Subcutaneous abdominal adipose tissue (tissue), 5 donors: ENCODE results near the gene TALDO1.

Experiments
- H3K27ac ChIP-seq: one replicate; pipeline ENCODE4 v1.7.0; 2013; ENCODE audit warnings: low read depth, mild to moderate bottlenecking, inconsistent platforms, low read length, moderate library complexity
- H3K27me3 ChIP-seq, 5 donors: one replicate each; pipeline ENCODE4 v1.7.0; 2013; ENCODE audit warnings: low read length in 5 of 5, inconsistent platforms in 1 of 5; ENCODE audit not compliant: control insufficient read depth in 5 of 5, insufficient read depth in 4 of 5
- H3K36me3 ChIP-seq, 5 donors: one replicate each; pipeline ENCODE4 v1.7.0; 2013; ENCODE audit warnings: low read length in 5 of 5; ENCODE audit not compliant: control insufficient read depth in 5 of 5, insufficient read depth in 5 of 5
- H3K4me1 ChIP-seq, 5 donors: one replicate each; pipeline ENCODE4 v1.7.0; 2013; ENCODE audit warnings: low read length in 5 of 5, mild to moderate bottlenecking in 3 of 5, moderate library complexity in 1 of 5; ENCODE audit not compliant: control insufficient read depth in 5 of 5, insufficient read depth in 5 of 5
- H3K4me3 ChIP-seq, 5 donors: one replicate each; pipeline ENCODE4 v1.7.0; 2013; ENCODE audit warnings: low read length in 5 of 5, low read depth in 1 of 5
- H3K9ac ChIP-seq, 5 donors: one replicate each; pipeline ENCODE4 v1.7.0; 2013; ENCODE audit warnings: low read length in 5 of 5, mild to moderate bottlenecking in 4 of 5, moderate library complexity in 3 of 5
- H3K9me3 ChIP-seq, 5 donors: one replicate each; pipeline ENCODE4 v1.7.0; 2013; ENCODE audit warnings: low read length in 5 of 5; ENCODE audit not compliant: control insufficient read depth in 5 of 5
- donor health status: healthy.
- donor health status: healthy.
- donor health status: healthy.
- donor health status: healthy.
- donor health status: healthy.

Gene TALDO1

GRCh38 chr11:774873-775592, 27.8 kb downstream of the TALDO1 start:
- Histone ChIP-seq H3K36me3 (peaks cover 0 to 46% (median 33%) of the 10 kb centered on the region in 5 donors), H3K27me3 (no peaks in the 10 kb centered on the region), H3K9me3 (no peaks in the 10 kb centered on the region), H3K27ac (no peak overlapping the region), H3K4me3 (peak overlapping the region in 1 of 5 donors; percentile 11), H3K9ac (peak overlapping the region in 3 of 5 donors; percentile 41 to 62 (median 43)), H3K4me1 (peaks cover 3 to 54% (median 35%) of the 10 kb centered on the region in 5 donors)

- no peaks in the 10 kb centered on the region for H3K9me3 ChIP-seq
- H3K27me3 ChIP-seq = no peaks in the 10 kb centered on the region
- H3K4me3 ChIP-seq = peak overlapping the region; percentile 40 to 84 (median 76)
- no peak overlapping the region for H3K27ac ChIP-seq
- peaks cover 3 to 54% (median 35%) of the 10 kb centered on the region in 5 donors for H3K4me1 ChIP-seq
- H3K36me3 ChIP-seq = peaks cover 0 to 40% (median 26%) of the 10 kb centered on the region in 5 donors
- H3K9ac ChIP-seq = peak overlapping the region in 4 of 5 donors; percentile 72 to 89 (median 82)
These were observed 28.9 kb downstream of the TALDO1 start for GRCh38 chr11:776263-776560.

- Histone ChIP-seq H3K4me3 (peak overlapping the region in 4 of 5 donors; percentile 67 to 84 (median 77)), H3K27ac (no peak overlapping the region), H3K36me3 (peaks cover 0 to 35% (median 21%) of the 10 kb centered on the region in 5 donors), H3K4me1 (peaks cover 3 to 54% (median 35%) of the 10 kb centered on the region in 5 donors), H3K27me3 (no peaks in the 10 kb centered on the region), H3K9ac (peak overlapping the region in 4 of 5 donors; percentile 72 to 89 (median 82)), H3K9me3 (no peaks in the 10 kb centered on the region)
These were observed 29.5 kb downstream of the TALDO1 start for GRCh38 chr11:776561-777287.

- H3K4me3 ChIP-seq = peak within 1 kb of the TSS; percentile 67 to 84 (median 76)
These were observed 30.3 kb downstream of the TALDO1 start, which contains the start of gene GATD1 for GRCh38 chr11:777288-778255. TSS of gene GATD1 (minus strand) at chr11:777487. CDS start at chr11:777462, 25 bp downstream.

GRCh38 chr11:778976-779954, 32.0 kb downstream of the TALDO1 start:
- peaks cover 0 to 22% (median 7%) of the 10 kb centered on the region in 5 donors for H3K36me3 ChIP-seq
- peaks cover 6 to 59% (median 38%) of the 10 kb centered on the region in 5 donors for H3K4me1 ChIP-seq

More at GRCh38 chr11:777288-778255, 30.3 kb downstream of the TALDO1 start, which contains the start of gene GATD1:
- H3K9me3 ChIP-seq = no peaks in the 10 kb centered on the region
- peaks cover 3 to 54% (median 35%) of the 10 kb centered on the region in 5 donors for H3K4me1 ChIP-seq
- peaks cover 0 to 31% (median 14%) of the 10 kb centered on the region in 5 donors for H3K36me3 ChIP-seq
- H3K27me3 ChIP-seq = no peaks in the 10 kb centered on the region
- peak within 1 kb of the TSS in 4 of 5 donors; percentile 72 to 89 (median 82) for H3K9ac ChIP-seq
- peak within 1 kb of the TSS; percentile 67 for H3K27ac ChIP-seq

GRCh38 chr11:779955-780532, 32.8 kb downstream of the TALDO1 start:
- Histone ChIP-seq H3K9me3 (no peaks in the 10 kb centered on the region), H3K4me3 (no peak overlapping the region), H3K4me1 (peaks cover 6 to 53% (median 34%) of the 10 kb centered on the region in 5 donors), H3K27ac (no peak overlapping the region), H3K36me3 (peaks cover 0 to 25% (median 6%) of the 10 kb centered on the region in 5 donors), H3K27me3 (no peaks in the 10 kb centered on the region), H3K9ac (no peak overlapping the region)

More at GRCh38 chr11:778976-779954, 32.0 kb downstream of the TALDO1 start:
- H3K9ac ChIP-seq = no peak overlapping the region
- no peak overlapping the region for H3K27ac ChIP-seq
- H3K4me3 ChIP-seq = no peak overlapping the region
- no peaks in the 10 kb centered on the region for H3K27me3 ChIP-seq
- H3K9me3 ChIP-seq = no peaks in the 10 kb centered on the region

GRCh38 chr11:782264-783174, 35.3 kb downstream of the TALDO1 start:
- Histone ChIP-seq H3K9me3 (no peaks in the 10 kb centered on the region), H3K9ac (no peak overlapping the region), H3K36me3 (peaks cover 0 to 31% (median 6%) of the 10 kb centered on the region in 5 donors), H3K4me3 (no peak overlapping the region), H3K27me3 (peaks cover 0 to 3% (median 0%) of the 10 kb centered on the region in 5 donors), H3K27ac (no peak overlapping the region), H3K4me1 (peaks cover 4 to 35% (median 15%) of the 10 kb centered on the region in 5 donors)

GRCh38 chr11:783581-784015, 36.3 kb downstream of the TALDO1 start:
- H3K4me1 ChIP-seq = peaks cover 2 to 25% (median 5%) of the 10 kb centered on the region in 5 donors
- peak overlapping the region in 1 of 5 donors; percentile 42 for H3K4me3 ChIP-seq
- H3K27ac ChIP-seq = no peak overlapping the region
- H3K9me3 ChIP-seq = no peaks in the 10 kb centered on the region
- H3K27me3 ChIP-seq = peaks cover 0 to 11% (median 3%) of the 10 kb centered on the region in 5 donors
- peaks cover 0 to 31% (median 6%) of the 10 kb centered on the region in 5 donors for H3K36me3 ChIP-seq
- peak overlapping the region in 1 of 5 donors; percentile 41 for H3K9ac ChIP-seq
